GM21786 (cell line): Measurements from ENCODE around the gene ZNRF4.

Experiments used
- ATAC-seq: cut with Tn5 transposase; IDR thresholded peaks from one replicate; pipeline ENCODE4 v1.9.1; 2021; ENCODE audit not compliant: unreplicated experiment

Gene ZNRF4

DNA sequence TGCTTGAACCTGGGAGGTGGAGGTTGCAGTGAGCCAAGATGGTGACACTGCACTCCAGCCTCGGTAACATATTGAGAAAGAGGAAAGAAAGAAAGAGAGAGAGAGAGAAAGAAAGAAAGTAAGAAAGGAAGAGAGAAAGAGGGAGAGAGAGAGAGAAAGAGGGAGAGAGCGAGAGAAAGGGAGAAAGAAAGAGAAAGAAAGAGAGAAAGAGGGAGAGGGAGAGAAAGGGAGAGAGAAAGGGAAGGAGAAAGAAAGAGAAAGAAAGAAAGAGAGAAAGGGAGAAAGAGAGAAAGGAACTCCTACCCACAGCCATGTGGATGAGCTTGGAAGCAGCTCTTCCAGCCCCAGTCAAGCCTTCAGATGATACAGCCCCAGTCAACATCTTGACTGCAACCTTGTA is 46.7 kb downstream of the ZNRF4 start:
- no peak for ATAC-seq

DNA sequence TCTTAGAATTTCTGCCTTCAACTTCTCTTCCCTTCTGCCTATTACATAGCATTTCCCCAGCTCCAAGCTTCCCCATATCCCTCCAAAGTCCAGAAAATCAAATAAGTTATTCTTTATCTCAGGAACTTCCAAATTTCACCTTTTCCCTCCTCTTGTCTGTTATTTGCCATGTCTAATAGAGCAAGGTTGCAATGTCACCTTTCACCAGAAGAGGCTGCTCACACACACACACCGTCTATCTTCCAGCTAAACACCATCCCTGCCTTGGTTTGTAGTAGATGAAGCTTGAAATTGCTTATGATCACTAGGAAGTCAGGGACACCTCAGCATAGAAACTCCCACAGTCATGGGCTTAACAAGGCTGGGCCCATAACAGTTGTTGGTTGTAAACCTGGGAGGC is 48.4 kb downstream of the ZNRF4 start:
- ATAC-seq, result no peak

DNA sequence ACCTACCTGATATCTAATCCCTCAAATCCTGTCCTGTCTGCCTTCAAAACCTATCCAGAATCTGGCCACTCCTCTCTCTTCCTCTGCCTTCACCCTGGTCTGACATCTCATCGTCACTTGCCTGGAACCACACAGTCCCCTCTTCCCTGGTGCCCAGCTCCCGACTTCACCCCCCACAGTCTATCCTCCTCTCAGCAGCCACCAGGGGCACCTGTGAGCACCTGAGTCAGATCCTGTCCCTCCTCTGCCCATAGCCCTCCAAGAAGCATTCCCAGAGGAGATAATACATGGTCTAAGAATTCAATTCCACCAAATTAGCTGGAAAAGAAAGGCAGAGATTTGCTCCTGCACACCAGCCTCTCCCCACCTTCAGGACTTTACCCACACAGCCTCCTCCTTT is 48.9 kb downstream of the ZNRF4 start:
- ATAC-seq, result no peak
